Kidney capillary endothelial cell (primary cell): ENCODE data around the gene UACA.
"Not testable (repeated sequence)": the region's sequence is repeated elsewhere in the genome, so short reads cannot be mapped to it uniquely, and the experiment has no call there.

Source experiments
- DNase-seq: peaks from one replicate; pipeline ENCODE4 v3.0.0-alpha.2; 2018; ENCODE audit warnings: low spot score

UACA gene

DNA sequence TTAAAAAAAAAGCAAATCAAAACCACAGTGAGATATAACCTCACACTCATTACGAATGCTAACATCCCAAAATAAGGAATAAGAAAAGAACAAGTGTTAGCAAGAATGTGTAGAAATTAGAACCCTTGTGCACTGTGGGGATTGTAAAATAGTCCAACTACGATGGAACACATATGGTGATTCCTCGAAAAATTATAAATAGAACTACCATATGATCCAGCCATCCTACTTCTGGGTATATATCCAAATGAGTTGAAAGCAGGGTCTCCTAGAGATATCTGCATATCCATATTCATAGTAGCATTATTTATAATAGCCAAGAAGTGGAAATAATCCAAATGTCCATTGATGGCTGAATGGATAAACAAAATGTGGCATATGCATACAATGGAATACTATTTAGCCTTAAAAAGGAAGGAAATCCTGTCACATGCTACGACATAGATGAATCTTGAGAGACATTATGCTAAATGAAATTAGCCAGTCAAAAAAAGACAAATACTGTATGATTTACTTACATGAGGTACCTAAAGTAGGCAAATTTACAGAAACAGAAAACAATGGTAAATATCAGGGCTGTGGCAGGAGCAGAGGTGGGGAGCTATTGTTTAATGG, 55.6 kb downstream of the UACA start:
- DNase-seq = no peak

DNA sequence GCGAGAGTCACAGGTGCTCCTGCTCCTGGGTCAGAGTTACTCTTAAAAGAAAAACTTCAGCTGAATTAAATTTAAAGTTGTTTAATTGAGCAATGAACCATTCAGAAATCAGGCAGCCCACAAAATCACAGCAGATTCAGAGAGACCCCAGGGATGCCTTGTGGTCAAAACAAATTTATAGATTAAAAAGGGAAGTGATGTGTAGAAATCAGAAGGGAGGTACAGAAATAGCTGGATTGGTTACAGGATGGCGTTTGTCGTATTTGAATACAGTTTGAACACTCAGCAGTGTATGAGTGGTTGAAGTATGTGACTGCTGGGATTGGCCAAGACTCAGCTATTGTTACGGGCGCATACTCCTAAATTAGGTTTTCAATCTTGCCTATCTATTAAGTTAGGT, 58.6 kb downstream of the UACA start:
- DNase-seq = no peak

DNA sequence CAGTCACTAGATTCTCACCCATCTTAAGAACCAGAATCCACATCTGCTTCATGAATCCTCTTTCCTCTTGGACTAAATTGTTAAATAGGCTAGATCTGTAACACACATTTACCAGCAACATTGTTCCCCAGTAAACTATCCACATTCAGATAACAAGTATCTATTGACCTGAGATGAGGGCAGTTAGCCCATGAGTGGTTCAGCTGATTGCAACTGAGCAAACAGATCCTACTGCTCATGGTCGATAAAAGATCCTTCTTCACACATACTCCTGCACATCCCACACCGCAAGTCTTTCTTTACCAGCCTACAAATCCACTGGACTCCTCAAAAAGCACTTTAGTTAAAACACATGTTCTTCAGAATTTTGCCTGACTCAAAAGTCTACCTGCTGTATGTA, 59.2 kb downstream of the UACA start:
- no peak for DNase-seq

DNA sequence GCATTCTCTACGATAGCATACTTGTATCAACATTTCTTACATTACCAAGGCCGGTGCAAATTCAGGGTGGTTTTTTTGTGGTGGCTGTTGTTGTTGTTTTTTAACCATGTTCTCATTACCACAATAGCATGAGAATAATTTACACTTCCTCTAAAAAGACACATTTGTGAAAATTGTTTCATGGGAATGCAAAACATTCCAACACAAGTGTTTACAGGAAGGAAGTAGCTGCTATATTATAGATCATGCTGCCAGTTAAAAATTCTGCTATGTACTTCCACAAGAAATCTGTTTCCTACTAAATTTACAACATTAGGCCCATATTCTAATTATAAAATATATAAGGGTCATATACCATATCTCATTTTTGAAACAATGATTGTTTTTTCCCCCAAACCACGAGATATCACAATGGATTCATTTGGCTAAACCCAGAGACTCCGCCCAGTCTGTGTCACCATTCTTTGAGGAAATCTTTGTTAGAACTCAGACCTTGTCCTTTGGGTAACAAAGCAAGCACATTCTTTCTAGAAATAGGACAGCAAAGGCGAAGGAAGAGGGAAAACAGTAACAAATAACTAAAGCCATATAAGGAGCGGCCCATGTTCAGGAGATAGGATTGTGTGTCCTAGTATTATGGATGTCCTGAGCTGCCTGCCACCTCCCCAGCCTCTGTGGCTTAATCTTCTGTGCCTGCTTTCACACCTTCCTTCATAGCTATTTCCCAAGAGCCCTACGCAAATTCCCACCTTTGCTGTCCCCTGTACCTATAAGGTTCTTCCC, 60.1 kb downstream of the UACA start:
- DNase-seq = peak; percentile 93

DNA sequence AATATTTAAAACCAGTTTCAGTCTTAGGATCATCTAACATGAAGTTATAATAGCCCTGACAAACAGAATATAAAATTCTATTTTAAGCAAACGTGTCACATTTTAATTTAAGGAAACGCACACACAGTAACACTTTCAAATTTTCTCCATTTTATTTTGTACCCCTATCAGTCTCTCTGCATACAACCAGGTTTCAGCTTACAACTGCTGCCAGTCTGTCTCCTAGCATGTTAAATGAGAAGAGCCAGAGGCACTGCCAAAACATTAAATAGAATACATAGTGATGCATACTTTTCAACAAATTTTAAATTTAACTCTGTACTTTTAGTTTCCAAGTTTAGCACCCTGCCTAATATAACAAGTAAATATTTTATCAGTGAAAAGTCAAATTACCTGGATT, 60.8 kb downstream of the UACA start:
- DNase-seq = no peak

DNA sequence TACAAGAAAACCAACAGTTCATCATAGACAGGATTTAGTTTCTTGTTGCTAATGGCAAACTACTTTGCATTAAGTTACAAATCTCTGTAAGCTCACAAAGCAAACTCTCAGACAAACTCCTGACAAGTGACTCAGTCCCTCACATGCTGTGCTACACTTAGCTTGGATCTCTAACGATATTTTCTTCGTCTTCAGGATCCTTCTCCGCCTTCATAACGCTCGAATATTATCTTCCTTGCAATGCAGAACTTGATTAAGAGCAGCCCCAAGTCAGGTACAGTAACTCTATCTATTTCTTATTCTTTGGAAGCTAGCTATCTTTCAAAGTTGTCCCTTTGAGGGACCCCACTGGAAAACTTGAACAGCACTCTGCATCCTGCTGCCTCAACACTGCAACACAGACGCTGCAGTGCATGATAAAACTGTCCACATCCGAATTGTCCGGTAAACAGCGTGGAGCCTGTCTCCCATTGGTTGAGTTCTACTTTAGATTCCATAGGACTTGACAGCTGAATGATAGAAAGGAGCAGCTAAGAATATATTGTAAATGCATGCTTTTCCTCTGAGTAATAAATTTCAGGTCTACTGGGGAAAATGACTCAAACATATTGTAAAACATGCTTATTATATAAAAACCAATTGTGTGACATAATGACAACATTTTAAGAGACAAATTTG, 61.3 kb downstream of the UACA start:
- DNase-seq = peak; percentile 94

DNA sequence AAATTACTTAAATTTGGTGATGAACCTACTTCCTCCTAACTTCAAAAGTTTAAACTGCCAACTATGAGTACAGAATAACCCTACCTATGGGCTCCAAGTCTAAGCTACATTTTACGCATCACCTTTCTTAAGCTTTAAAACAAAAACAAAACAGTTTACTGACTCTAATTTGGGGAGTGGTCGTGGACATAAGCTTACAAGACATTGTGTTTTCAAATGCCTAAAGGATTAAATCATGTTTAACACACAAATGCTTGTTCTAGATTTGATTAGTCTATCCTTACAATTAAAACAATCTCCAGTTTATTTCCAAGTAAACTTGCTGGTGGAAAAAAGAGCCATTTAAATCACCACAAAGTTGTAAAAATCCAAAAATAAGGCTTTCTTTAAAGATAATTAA, 62.2 kb downstream of the UACA start:
- no peak for DNase-seq

DNA sequence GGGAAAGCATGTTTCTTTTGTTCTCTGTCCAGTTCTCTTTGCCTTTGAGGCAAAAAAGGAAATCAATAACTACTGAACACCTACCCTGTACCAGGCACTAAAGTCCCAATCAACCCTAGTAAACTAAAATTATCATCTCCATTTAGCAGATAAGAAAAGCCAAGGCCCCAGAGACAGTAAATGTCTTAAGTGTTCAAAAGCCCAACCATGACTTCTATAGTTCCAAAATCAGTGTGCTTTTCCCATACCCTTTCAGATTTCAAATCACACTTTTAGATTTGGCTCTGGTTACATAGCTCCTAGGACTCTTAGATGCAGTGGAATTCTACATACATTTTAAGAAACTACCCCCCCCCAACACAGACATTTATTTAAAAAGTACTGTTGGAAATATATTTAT, 63.5 kb downstream of the UACA start:
- no peak for DNase-seq

DNA sequence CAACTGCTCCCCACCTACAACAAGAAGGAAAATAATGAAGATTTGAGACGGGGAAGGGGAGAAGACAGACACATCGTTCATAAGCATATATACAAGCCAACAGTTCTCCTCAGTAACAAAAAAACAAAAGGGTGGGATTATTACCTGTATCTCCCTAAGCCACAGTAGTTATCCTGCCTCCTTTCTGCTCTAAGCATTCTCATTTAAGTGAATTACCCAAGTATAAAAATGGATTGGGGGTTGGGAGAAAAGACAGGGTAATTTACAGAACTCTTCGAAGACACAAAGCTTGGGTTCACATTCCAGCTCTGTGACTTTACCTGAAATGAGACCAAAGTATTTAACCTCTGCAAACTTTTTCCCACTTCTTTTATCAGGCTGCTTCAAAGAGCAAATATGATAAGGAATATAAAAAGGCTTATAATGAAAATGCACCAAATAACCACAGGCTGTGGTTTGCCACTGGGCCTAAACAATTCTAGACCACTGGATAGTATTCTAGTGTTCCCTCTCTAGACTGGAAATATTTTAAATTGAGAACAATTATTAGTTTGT, 64.4 kb downstream of the UACA start:
- no peak for DNase-seq

DNA sequence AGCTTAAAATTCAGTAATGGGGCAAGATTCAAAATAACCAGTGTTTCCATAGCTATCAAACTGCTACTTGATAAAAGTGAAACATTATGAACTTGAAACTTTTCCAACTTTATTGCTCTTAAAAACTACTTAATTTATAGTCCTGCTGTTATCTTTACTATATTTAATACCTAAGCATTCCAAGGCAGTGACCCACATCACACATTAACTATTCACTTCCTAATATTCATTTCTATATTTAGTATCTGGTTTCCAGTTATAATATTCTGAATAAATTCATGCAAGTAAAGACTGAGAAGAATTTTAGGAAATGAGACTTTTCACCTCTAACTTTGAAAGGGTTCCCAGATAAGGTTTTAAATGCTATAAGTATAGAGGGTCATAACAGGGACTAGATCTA, 64.9 kb downstream of the UACA start:
- peak; percentile 64 for DNase-seq

DNA sequence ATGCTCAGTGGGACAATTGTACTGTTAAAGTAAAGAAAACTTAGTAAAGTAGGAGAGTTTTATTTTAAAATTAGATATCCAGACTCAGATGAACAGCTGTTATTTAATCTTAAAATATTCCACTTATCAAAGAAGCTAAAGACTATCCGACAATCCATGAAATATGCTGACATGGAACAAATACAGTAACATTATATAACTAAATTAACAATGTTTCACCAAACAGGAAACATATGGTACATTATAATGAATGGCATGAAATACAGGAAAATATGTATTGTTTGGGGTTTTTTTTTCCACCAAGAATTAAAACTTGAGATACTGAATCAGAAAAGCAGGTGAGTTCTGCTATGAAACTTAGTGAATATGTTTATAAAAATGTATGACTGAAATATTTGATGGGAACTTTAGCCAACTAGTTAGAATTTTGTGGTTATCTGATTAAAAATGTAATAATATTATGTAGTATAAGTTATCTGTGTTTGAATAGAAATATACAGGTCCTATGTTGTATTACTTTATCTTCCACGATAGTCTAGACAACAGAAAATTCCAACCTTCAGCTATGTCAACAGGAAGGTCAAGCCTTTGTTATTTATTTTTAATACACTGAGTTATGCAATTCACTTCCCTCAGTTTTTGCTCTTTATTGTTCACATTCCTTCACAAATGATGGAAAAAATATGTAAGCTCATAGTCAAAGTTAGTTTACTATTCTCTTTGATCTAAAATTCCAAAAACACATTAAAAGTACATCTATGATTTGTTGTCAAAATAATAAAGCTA, 72.7 kb downstream of the UACA start:
- DNase-seq = peak; percentile 24

DNA sequence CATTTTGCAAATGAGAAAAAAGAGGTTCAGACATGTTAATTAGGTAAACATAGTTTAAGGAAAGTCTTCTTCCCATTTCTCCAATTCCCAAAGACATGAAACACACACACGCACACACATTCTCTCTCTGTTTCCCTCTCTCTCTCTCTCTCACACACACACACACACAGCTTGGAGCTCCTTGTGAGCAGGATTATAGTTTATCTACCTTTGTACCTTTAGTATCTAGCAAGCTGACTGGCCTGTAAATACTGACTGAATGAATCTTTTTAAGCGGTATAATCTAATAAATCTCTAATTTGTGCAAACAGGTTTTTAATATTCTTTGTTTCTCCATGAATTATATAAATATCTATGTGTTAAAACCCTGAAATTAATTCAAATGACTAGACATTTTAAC, 73.3 kb downstream of the UACA start:
- no peak for DNase-seq

DNA sequence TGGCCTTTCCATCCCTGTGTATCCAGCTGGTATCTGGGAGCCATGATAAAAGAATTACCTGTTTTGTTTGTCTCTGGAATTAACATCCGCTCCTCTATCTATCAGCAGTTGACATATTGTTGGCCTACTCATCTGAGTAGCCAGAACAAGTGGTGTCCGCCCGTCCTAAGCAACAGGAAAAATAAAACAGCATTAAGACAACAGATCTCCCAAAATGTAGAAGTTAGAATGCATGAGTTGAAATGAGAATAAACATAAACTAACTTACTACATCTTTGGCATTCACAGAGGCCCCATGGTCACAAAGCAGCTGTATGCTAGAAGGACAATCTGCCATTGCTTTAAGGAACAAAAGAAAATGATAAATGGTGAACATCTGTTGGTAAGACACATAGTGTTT, 75.9 kb downstream of the UACA start:
- no peak for DNase-seq

DNA sequence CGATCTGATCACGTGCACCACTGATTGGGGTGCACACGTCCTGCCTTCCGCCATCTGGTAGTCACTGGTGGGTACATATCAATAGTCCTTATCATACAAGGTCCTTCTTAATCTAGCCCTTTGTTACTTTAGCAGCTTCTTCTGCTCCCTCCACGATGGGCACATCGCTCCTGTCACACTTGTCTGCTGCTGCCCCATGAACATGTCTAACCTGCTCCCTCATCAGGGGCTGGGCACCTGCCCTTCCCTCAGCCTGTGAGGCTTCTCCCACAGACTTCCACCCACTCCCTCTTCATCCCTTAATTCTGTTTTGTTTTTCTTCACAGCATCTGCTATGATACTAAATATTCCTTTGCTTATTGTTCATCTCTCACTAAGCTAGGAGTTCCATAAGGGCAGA, 82.5 kb downstream of the UACA start:
- no peak for DNase-seq

DNA sequence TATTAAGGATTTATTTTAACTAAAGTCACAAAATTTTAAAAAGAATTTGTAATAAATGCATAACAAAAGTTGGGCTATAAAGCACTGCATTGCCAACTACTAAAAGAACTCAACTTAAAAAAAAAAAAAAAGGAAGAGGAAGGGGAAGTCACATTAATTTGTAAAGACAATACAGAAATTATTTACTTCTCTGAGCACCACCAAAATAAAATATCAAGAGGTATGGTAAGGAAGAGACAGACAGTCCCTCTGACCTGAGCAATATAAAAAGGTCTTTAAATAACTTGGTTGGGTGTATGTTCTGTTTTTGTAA, 83.5 kb downstream of the UACA start:
- DNase-seq = no peak

DNA sequence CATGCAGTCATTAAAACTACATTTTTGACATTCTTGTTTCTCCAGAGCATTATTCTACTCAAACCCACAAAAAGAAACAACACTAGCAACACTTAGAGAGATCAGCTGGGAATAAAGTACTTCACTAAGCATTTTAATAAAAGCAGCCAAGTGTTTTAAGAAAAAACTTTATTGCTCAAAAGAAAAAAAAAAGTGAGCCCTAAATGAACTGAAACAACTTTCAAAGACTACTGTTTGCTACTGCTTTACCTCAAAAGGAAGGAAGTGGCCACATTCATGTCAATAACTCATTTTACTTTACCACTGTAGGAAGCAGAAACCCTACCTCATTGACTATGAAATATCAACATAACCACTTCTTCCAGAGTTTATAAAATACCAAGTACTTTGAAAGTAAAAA, 91.3 kb downstream of the UACA start:
- no peak for DNase-seq

DNA sequence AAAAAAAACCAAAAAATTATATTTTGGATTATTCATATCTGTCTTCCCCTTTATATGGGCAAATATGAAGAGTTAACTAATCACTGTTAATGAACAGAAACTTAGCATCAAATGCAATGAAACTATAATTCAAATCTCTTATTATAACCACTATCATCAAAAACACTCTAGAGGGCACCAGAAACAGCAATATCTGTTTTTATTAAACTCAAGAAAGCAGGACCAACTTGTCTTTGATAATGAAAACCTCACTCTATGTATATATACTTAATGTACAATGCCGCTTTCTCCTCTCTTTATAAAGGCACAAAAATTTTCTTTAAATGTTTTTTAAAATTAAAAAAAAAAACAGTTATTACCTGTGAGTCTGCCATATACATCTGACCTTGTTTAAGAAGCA, 92.7 kb downstream of the UACA start:
- DNase-seq = no peak

DNA sequence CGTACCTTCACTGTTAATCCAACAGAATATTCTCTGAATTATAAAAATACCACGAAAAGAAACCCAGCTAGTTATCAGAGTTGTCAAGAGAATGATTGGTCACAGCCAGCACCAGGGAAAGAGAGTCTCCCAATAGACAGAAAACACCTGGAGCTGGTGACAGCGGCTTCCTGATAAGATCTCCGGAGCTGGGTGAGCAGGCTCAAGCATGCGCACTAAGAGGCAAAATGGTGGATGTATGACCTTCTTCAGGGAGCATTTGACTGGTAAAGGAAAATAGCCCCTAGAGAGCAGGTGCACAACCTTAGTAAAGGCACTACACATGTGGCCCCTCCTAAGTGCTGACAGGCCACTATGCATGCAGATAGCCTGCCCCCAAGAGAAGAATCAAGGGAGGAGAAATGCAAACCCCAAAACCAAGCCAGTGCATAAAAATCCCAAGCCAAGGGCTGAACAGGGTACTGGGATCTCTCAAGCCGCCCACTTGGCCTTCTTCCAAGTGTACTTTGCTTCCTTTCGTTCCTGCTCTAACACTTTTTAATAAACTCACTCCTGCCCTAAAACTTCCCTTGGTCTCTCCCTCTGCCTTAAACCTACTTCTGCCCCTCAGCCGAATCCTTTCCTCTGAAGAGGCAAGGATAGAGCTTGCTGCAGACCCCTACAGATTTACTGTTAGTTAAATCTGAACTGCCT, 93.2 kb downstream of the UACA start:
- no peak for DNase-seq

DNA sequence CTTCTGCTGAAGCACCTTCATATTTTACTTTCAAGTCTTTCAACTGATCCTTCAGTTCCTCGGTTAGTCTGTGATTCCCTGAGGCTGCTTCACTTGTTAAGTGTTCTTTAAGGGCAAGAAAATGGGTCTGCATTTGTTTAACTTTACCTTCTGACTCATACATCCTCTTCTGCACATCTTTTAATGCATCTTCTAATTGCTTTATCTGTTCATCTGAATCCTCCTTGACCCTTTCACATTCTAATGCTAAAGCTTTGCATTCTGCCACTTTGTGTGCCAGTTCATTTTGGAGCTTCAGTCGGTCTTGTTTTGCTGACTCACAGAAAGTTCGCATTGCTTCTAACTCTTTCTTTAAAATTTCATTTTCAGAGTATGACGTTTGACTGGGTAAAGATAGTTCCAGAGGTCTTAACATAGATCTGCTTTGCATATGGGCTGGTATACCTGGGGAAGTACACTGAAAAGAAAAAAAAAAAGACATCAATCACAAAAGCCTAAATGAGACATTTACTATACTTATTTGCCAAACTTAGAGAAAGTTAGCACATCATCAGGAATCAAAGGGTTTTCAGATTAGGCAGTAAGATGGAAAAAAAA, 94.3 kb downstream of the UACA start:
- no peak for DNase-seq

DNA sequence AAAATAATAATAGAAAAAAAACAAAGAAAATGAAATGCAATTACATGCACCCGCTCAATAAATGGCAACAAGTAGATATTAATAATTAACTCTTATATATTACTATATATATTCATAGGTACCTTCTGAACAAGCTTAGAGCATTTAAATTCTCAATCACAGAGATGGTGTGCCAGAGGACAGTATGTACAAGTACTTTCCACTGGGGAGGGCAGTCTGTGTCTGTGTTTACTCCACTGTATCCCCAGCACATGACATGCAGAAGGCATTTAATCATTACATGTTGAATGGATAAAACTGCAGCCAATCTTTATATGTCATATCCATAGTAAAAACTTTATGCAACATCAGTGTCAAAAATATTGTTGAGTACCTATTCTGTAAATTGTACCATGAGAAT, 97.8 kb downstream of the UACA start:
- DNase-seq = no peak

DNA sequence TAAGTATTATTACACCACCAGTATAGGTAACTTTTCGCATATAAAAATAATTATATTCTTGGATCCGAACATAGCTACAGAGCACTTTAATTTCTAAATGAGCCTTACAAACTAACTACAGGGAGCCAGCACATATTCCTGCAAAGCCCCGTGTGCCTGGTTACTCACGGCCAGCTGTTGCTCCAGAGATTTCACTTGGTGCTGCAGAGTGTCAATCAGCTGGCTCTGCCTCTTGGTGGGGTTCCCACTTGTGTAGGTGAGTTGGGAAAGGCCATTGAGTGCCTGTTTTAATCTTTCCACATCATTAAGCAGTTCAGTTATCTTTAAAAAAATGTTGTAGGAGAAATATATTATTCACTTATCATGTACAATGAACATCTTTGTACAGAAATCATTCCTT, 98.9 kb downstream of the UACA start:
- DNase-seq = no peak

DNA sequence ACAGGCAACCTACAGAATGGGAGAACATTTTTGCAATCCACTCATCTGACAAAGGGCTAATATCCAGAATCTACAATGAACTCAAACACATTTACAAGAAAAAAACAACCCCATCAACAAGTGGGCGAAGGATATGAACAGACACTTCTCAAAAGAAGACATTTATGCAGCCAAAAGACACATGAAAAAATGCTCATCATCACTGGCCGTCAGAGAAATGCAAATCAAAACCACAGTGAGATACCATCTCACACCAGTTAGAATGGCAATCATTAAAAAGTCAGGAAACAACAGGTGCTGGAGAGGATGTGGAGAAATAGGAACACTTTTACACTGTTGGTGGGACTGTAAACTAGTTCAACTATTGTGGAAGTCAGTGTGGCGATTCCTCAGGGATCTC, 100.3 kb downstream of the UACA start:
- not testable (repeated sequence) for DNase-seq
